Panc1 (cell line): ENCODE data around the gene TIA1. TPM values are rescaled to one million over a fixed set of nuclear protein-coding genes. Genes with fewer than 3 reads are reported as not detected.

Experiments
- ATAC-seq: fragments of 200-7000 bp; cut with Tn5 transposase; 2 replicates; pipeline ENCODE4 v1.9.1; 2020; ENCODE audit warnings: mild to moderate bottlenecking, moderate library complexity
- BruUV-seq: library from RNA; stranded (reverse); fragments of 400-500 nt; replicated peaks from 2 replicates; lab custom pipeline; 2021; lab: Mats Ljungman, UMichigan
- CTCF ChIA-PET: fragments of 300-600 bp; sonication (Branson Sonifier 250); formaldehyde crosslinking; loops from one replicate; lab custom pipeline; 2022; ENCODE audit warnings: antibody characterized with exemption; lab: Charles Lee
- POLR2A ChIA-PET: fragments of 300-600 bp; sonication (Branson Sonifier 250); formaldehyde crosslinking; loops from one replicate; lab custom pipeline; 2022; ENCODE audit warnings: antibody characterized with exemption; lab: Charles Lee
- DNase-seq: peaks from one replicate; pipeline ENCODE4 v3.0.0-alpha.2; 2010; ENCODE audit warnings: low read depth, low spot score
- H3K27ac ChIP-seq: 2 replicates; pipeline ENCODE4 v1.5.1; 2011; ENCODE audit warnings: mild to moderate bottlenecking, low read length, inconsistent platforms
- H3K27me3 ChIP-seq: fragments of 200-500 bp; sonication (Bioruptor generic); 2 replicates; pipeline ENCODE4 v1.6.0; 2014; ENCODE audit warnings: low read length, inconsistent platforms; ENCODE audit not compliant: control insufficient read depth, insufficient read depth
- H3K36me3 ChIP-seq: fragments of 200-500 bp; sonication (Bioruptor generic); 2 replicates; pipeline ENCODE4 v1.5.1; 2014; ENCODE audit warnings: inconsistent platforms, mild to moderate bottlenecking, low read length, moderate library complexity; ENCODE audit not compliant: control insufficient read depth, insufficient read depth
- H3K4me1 ChIP-seq: 2 replicates; pipeline ENCODE4 v1.5.1; 2011; ENCODE audit warnings: inconsistent platforms, mild to moderate bottlenecking, low read length, moderate library complexity; ENCODE audit not compliant: control insufficient read depth, insufficient read depth
- H3K4me3 ChIP-seq, 2 experiments: 2 replicates each; pipeline ENCODE4 v1.5.1; 2011 to 2012; ENCODE audit warnings: low read depth in 2 of 2, low read length in 2 of 2, mild to moderate bottlenecking in 2 of 2, inconsistent platforms in 1 of 2, moderate library complexity in 1 of 2
- H3K9me3 ChIP-seq: fragments of 200-500 bp; sonication (Bioruptor generic); 2 replicates; pipeline ENCODE4 v1.5.1; 2014; ENCODE audit warnings: low read depth, mild to moderate bottlenecking, inconsistent platforms, low read length, moderate library complexity; ENCODE audit not compliant: control insufficient read depth, insufficient read depth
- CTCF ChIP-seq: fragments of 450-650 bp; IDR thresholded peaks from 2 replicates; pipeline ENCODE4 v1.5.1; 2017; ENCODE audit warnings: mild to moderate bottlenecking
- POLR2AphosphoS5 ChIP-seq: IDR thresholded peaks from 2 replicates; pipeline ENCODE4 v1.6.1; 2012; ENCODE audit warnings: mild to moderate bottlenecking, low read depth, low read length, moderate library complexity
- REST ChIP-seq, 2 experiments: IDR thresholded peaks; 2 replicates each; pipeline ENCODE4 v1.6.1; 2011 to 2012; ENCODE audit warnings: low read depth in 2 of 2, control low read depth in 1 of 2, low read length in 1 of 2, mild to moderate bottlenecking in 1 of 2, moderate library complexity in 1 of 2; ENCODE audit not compliant: insufficient read depth in 1 of 2
- SIN3A ChIP-seq: IDR thresholded peaks from 2 replicates; pipeline ENCODE4 v1.6.1; 2012; ENCODE audit warnings: low read depth, mild to moderate bottlenecking, low read length, moderate library complexity, borderline replicate concordance; ENCODE audit not compliant: insufficient read depth
- TCF7L2 ChIP-seq: IDR thresholded peaks from 2 replicates; pipeline ENCODE4 v1.6.1; 2011; ENCODE audit warnings: mild to moderate bottlenecking, low read depth, low read length, inconsistent platforms
- in situ Hi-C: cut with HindIII; loops from 2 replicates; pipeline ENCODE4 v1.10.0; 2016; ENCODE audit warnings: low sequenced_read_pairs, low pct_unique_long_range_greater_than_20kb
- intact Hi-C: fragments of 100-400 bp; cut with micrococcal nuclease; formaldehyde crosslinking; loops from one replicate; pipeline ENCODE4 v1.10.0; 2022; ENCODE audit not compliant: unreplicated experiment
- total RNA-seq: library from RNA; stranded (reverse); gene quantifications from one replicate; pipeline ENCODE4 v1.2.1, GENCODE V29; 2021; ENCODE audit not compliant: unreplicated experiment

TIA1 gene
- total RNA-seq, 1 experiment from 2014 or later, result 113 TPM

GRCh38 chr2:70241340-70241739, 7.1 kb downstream of the TIA1 start:
- Histone ChIP-seq H3K27me3 (no peaks in the 10 kb centered on the region), H3K9me3 (no peaks in the 10 kb centered on the region), H3K4me3 (no peak overlapping the region), H3K4me1 (peaks cover 8% of the 10 kb centered on the region; the same call in 1 of the 2 replicates), H3K36me3 (peaks cover 5% of the 10 kb centered on the region; the same call in 1 of the 2 replicates), H3K27ac (no peak overlapping the region)
- ChIA-PET CTCF (interaction anchor here (0.5 kb wide), 1 partner anchor 21 kb away, joined by 3 read pairs; no protein-coding TSS in a partner anchor), POLR2A (interaction anchor here (0.6 to 0.7 kb wide), 2 partner anchors 34 to 35 kb away, joined by 3 read pairs; no protein-coding TSS in a partner anchor)
- no peak for TF ChIP-seq SIN3A
- TF ChIP-seq CTCF, result no peak
- TF ChIP-seq TCF7L2, result no peak
- no peak for TF ChIP-seq POLR2AphosphoS5
- no peak for TF ChIP-seq REST (IDR thresholded peaks at IDR 0.05; ENCODE audit: insufficient read depth in 1 of 2, low read depth in 2 of 2, low read length in 1 of 2)
- in situ Hi-C loops (no loop called here), intact Hi-C loops (no loop called here)
- DNase-seq (no peak), ATAC-seq (no peak)
- no TSS peak for BruUV-seq

- Histone ChIP-seq H3K9me3 (no peaks in the 10 kb centered on the region), H3K27ac (no peak overlapping the region), H3K4me3 (no peak overlapping the region), H3K36me3 (peaks cover 5% of the 10 kb centered on the region; the same call in 1 of the 2 replicates), H3K4me1 (peaks cover 4% of the 10 kb centered on the region; the same call in 1 of the 2 replicates), H3K27me3 (no peaks in the 10 kb centered on the region)
- BruUV-seq, result no TSS peak
- in situ Hi-C loops, result no loop called here
- ATAC-seq, result no peak
- DNase-seq, result no peak
- intact Hi-C loops, result no loop called here
- CTCF ChIA-PET, result no interaction called here
- POLR2A ChIA-PET, result no interaction called here
- TF ChIP-seq TCF7L2, result no peak
- no peak for TF ChIP-seq SIN3A
- no peak for TF ChIP-seq REST (IDR thresholded peaks at IDR 0.05; ENCODE audit: insufficient read depth in 1 of 2, low read depth in 2 of 2, low read length in 1 of 2)
- TF ChIP-seq POLR2AphosphoS5, result no peak
- no peak for TF ChIP-seq CTCF
Measured at GRCh38 chr2:70240599-70240998, 7.8 kb downstream of the TIA1 start.
